Amniotic stem cell (primary cell): ENCODE results near the gene ETFB.
"Not testable (repeated sequence)": the region's sequence is repeated elsewhere in the genome, so short reads cannot be mapped to it uniquely, and the experiment has no call there.

Source experiments
- DNase-seq: peaks from one replicate; lab custom pipeline; 2025; lab: John Stamatoyannopoulos, UW

Gene ETFB

DNA sequence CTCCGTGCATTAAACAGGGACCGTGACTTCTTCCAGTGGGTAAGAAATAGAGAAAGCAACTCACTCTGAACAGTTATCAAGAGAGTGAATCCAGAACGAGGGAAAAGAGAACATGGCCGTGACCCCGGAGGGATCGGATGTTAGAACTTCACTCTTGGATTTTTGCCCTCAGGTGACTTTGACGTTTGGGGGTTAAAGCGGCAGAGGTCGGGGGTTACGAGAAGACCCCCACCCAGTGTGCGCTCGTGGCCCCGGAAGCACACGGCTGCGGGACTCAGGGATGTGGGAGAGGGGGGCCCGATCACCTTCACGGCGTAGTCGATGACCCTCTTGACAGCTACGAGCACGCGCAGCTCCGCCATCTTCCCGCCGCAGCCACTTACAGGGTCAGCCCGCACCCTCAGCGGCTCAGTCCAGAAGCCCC, at the start of gene ETFB:
ETFB (minus strand) TSS at position 424 of the 424 bp plus-strand sequence; CDS start at position 362, 62 bp downstream.
- DNase-seq: no peak

- DNase-seq: no peak
Observed at GRCh38 chr19:51415187-51415586, 49.0 kb upstream of the ETFB start.

- DNase-seq: no peak
Observed at GRCh38 chr19:51410950-51411748, 45.0 kb upstream of the ETFB start.

DNA sequence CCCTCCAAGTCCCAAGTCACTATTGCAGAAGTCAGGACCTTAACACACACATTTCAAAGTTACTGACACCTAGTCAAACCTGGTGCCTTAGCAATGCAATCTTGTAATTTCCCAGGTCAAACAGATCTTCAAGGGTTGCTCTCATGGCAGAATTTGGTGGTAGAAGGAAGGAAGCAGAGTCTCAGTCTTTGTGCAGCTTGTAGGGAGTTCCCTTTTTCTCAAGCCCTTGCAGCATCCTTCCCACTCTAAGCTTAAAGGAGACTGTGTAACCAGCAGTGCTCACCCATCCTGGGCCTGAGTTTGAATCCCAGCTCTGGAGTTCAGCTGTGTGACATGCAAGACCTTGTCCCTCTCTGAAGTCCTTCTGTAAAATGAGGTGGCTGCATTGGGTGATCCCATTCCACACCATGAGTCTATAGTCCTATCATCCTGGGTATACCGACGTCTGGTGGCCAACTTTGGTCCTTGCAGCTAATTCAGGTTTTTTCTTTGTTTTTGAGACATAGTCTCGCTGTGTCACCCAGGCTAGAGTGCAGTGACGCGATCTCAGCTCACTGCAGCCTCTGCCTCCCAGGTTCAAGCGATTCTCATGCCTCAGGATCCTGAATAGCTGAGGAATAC, 41.4 kb upstream of the ETFB start:
- no peak for DNase-seq

GRCh38 chr19:51402117-51402516, 35.9 kb upstream of the ETFB start:
- DNase-seq: no peak

DNA sequence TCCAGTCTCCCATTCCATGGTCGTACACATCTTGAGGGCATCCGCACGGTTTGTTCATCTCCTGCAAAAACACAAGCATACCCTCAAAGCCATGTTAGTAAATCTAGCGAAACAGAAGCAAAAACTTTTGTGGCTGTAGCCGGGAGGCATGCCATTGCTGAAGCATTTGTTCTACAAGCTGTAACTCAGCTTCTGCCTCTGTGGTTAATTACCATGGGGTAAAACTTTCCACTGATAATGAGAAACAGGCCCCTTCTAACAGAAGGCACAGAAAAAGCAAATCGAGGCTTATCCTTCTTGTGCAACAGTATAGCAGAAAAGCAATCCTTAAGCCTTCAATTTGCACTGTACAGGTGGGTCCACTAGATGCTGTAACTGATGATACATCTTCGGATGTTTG, 33.7 kb upstream of the ETFB start:
- not testable (repeated sequence) for DNase-seq

DNA sequence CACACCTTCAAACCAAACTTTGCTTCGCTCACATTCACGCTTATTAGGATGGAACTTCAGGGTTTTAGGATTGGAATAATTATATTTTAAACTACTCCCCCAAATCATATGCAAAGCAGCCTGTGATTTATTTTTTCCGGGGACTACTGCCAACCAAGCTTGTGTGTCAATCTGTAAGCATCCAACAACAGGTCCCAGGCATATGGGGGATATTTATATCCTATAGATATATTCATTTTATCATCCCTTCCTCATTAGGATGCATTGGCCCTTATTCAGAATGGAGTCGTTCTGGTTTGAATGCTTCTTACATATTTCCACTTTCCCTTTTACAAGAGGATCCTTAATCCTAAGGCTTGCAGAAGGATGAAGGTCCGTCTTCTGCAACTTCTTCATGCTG, 33.0 kb upstream of the ETFB start:
- no peak for DNase-seq

DNA sequence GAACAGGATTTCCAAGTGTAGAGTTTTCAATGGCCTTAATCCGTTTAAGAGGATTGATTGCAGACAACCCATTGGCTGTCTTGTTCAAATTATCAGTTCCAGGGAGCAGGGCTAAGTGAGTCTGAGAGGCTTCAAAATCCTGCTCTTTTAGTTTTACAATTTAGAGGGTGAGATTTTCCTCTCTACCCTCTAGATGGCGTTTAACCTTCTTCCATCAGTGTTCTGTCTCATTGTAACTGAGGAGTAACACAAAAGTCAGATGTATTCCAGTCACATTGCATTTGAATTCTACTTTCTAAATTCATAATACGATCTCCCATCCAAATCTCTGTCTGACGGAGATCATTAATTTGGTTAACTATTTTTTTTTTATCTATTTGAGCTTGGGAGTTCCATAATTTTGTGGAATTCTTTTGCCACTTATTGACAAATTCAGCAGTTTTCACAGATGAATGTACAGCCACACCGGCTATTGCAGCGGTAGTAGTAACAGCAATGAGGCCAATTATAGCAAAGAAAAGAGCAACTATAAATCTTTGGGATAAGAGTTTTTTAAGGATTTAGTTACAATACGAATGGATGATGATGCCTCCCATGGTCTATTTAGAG, 32.0 kb upstream of the ETFB start:
- no peak for DNase-seq

GRCh38 chr19:51397453-51397852, 31.3 kb upstream of the ETFB start:
- not testable (repeated sequence) for DNase-seq

- DNase-seq: no peak
Observed at GRCh38 chr19:51396175-51396574, 30.0 kb upstream of the ETFB start.

DNA sequence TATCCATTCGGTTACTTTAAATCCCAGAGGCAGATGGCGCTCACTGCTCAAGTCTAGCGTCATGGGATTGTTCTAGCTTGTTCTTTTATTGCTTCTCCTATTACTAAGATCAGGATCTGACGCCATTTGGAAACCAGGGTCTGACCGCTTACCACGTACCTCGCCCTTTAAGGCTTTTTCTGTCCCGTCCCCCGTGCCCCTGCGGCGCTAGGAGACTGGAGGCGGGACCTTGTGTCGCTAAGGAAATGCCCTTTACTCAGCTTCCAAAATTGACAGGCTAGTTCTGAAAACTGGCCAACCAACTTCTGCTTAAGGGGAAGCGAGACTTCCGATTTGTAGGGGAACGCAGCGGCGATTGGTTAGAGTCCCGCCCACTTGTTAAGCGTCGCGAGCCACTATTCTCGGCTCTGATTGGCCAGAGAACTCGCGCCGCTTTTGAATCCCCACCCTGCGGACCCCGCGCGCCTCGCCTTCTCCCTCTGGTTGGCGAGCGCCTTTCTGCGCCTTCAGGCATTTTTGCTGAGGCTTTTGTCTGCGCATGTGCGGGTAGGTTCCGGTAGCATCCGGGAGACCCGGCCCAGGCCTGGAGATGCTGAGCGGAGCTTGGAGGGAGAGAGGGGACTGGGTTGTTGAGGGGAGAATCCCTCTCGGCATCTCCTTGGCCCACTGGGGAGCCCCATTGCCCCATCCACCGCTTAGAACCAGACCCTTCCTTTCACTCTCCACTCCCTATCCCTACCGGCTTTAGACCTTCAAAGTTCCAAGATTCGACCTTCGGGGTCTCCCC, 28.1 kb upstream of the ETFB start:
- peak; percentile 96 for DNase-seq

- no peak for DNase-seq
Observed at GRCh38 chr19:51392701-51393100, 26.5 kb upstream of the ETFB start.

- no peak for DNase-seq
Observed at GRCh38 chr19:51391073-51391611, 25.0 kb upstream of the ETFB start.

GRCh38 chr19:51389143-51389542, 23.0 kb upstream of the ETFB start:
- no peak for DNase-seq

- DNase-seq: no peak
Observed at GRCh38 chr19:51387924-51388389, 21.8 kb upstream of the ETFB start, which contains the start of gene LIM2. LIM2 (minus strand) TSS chr19:51387974; CDS start chr19:51387443, 531 bp downstream.

DNA sequence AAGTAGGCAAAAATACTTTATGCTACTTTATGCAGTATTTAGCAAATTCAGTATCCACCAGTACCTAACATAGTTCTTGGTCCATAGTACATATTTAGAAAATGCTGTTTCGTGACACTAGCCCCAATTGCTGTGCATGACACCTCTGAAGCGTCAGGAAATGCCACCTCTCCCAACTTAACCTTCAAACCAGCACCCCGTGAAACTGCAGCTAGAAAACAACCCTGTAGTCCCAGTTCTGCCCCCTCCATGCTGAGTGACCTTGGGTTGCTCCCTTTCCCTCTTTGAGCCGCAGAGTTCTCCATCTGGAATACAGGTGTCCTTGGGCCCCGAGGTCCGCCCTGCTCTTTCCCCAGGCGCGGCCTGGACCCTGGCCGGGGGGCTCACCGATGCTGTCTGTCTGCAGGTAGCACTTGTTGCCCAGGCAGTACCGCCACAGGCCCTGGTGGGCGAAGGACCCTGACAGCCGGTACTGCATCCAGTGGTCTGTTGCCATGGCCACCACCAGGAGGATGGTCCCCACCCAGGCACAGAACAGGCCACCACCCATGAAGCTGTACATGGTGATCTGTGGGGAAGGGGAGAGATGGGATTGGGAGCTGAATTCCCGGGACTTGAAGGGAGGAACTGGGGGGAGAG, 20.8 kb upstream of the ETFB start:
- no peak for DNase-seq

DNA sequence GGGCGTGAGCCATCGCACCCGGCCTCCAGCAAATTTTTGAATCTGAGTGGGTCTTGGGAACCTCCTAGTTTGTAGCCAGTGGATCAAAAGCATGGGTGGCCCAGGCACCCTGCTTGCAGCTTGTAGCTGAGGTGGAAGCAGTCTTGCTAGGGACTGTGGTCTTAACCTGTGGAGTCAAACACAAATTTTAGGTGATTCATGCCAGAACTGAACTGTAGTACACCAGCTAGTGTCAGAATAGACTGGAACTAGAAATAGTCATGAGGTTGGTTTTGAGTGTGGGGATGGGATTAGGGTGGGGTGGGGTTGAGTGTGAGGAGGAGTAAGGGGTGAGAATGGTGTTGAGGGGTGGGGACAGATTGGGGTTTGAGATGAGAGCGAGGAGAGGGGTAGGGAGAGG, 15.8 kb upstream of the ETFB start:
- DNase-seq: no peak

- no peak for DNase-seq
Observed at GRCh38 chr19:51380379-51380778, 14.2 kb upstream of the ETFB start.

- DNase-seq: no peak
Observed at GRCh38 chr19:51377422-51377821, 11.2 kb upstream of the ETFB start.

DNA sequence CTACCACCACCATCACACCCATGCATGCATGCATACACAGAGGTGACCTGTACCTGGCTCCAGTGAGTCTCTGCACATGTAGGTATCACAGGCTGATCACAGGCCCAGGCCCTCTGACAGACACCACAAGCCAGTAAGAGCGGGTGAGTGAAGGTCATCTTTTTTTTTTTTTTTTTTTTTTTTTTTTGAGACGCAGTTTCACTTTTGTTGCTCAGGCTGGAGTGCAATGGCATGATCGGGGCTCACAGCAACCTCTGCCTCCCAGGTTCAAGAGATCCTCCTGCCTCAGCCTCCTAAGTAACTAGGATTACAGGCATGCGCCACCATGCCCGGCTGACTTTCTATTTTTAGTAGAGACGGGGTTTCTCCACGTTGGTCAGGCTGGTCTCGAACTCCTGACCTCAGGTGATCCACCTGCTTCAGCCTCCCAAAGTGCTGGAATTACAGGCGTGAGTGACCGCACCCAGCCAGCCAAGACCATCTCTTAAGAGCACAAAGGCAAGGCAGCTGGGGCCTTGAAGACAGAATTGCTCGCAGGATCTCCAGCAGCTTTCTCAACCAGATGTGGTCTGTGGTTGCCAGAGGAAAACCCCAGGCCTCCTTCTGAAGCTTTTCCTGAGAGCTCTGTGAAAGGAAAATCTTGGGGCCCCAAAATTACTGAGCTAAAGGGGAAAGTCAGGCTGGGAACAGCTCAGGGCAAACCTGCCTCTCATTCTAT, 9.5 kb upstream of the ETFB start:
- DNase-seq: no peak
